ENCODE measurements around the gene TMEM182.

DNA sequence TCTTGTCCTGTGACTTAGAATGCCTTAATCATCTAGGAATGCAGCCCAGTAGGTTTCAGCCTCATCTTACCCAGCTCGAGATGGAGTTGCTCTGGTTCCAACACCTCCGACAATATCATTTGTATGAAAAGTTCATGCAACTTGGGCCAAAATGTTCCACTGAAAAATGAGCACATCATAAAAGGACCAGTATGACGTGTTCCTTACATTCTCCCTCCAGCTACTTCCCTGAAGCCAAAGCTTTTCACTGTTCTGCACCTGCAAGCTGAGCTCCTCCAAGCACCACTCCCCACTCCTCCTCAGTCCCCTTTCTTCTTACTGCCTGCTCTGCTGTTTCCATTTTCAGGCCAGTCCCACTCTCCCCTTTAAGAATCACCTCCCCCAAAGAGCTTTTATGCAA is 23.1 kb downstream of the TMEM182 start:
- no peak for TF ChIP-seq POLR2A (IDR thresholded peaks at IDR 0.05; ENCODE audit: extremely low read depth, insufficient read length)
- TF ChIP-seq, protein P1, sequence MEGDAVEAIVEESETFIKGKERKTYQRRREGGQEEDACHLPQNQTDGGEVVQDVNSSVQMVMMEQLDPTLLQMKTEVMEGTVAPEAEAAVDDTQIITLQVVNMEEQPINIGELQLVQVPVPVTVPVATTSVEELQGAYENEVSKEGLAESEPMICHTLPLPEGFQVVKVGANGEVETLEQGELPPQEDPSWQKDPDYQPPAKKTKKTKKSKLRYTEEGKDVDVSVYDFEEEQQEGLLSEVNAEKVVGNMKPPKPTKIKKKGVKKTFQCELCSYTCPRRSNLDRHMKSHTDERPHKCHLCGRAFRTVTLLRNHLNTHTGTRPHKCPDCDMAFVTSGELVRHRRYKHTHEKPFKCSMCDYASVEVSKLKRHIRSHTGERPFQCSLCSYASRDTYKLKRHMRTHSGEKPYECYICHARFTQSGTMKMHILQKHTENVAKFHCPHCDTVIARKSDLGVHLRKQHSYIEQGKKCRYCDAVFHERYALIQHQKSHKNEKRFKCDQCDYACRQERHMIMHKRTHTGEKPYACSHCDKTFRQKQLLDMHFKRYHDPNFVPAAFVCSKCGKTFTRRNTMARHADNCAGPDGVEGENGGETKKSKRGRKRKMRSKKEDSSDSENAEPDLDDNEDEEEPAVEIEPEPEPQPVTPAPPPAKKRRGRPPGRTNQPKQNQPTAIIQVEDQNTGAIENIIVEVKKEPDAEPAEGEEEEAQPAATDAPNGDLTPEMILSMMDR (IDR thresholded peaks at IDR 0.05; ENCODE audit: low read depth, low read length) = no peak
- no peak for TF ChIP-seq MAX (IDR thresholded peaks at IDR 0.05; ENCODE audit: low read depth, low read length)

All from NB4 (cell line).